ENCODE data around the gene FCMR.

Gene FCMR

DNA sequence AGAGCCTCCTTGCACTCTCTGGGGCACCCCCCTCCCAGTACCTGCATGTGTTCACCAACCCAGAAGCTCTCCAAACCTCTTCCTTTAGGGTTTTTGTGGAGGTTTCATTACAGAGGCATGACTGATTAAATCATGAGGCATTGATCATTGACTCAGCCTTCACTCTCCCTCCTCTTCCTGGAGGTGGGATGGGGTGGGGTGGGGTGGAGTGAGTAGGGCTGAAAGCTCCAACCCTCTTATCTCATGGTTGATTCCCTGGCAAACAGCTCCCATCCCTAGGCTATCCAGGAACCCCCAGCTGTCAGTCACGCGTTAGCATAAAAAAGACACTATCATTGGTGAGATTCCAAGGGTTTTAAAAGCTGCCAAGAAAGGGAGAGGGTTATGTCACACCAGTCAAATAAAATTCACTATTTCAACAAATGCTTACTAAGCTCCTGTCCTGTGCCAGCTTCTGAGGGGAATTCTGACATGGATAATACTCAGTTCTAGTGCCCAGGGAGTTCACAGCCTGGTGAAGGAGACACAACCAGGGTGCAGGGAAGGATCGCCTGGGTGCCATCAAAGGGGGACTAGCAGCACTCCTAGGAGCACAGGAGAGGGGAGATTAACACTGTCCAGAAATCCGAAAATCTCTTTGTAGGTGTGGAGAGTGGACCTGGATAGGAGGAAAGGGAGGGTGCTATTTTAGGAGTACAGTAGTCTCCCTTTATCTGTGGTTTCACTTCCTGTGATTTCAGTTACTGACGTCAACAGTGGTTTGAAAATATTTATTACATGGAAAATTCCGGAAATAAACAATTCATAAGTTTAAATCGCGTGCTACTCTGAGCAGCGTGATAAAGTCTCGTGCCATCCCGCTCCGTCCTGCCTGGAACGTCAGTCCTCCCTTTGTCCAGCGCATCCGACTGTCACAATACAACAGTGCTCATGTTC is 31.3 kb downstream of the FCMR start:
- Mint-ChIP-seq H3K4me1 (peaks cover 30% of the 10 kb centered on the region), H3K4me3 (no peak overlapping the region), H3K27ac (no peak overlapping the region), H3K9me3 (no peaks in the 10 kb centered on the region), H3K36me3 (no peaks in the 10 kb centered on the region), H3K27me3 (no peaks in the 10 kb centered on the region)
- no peak for ATAC-seq

DNA sequence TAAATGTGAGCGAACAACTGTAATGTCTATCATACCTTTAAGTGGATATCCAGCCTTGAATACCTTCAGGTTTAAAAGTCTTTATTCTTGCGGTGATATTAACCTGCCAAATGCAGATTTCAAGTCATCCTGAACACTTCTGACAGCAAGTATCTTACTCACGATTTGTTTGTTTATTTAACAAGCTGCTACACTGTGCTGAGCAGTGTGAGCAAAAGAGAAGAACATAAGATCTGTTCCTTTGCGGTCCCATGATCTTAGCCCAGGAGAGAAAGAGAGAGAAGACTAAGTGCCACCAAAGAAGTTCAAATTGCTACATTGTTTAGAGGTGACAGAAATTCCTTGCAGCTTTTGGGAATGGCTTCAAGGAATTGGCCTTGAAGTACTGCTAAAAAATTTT is 34.0 kb downstream of the FCMR start:
- no peak for ATAC-seq
- peaks cover under 1% of the 10 kb centered on the region for H3K9me3 Mint-ChIP-seq
- H3K27me3 Mint-ChIP-seq: no peaks in the 10 kb centered on the region
- no peaks in the 10 kb centered on the region for H3K36me3 Mint-ChIP-seq
- H3K27ac Mint-ChIP-seq: no peak overlapping the region
- H3K4me1 Mint-ChIP-seq: peaks cover 23% of the 10 kb centered on the region
- no peak overlapping the region for H3K4me3 Mint-ChIP-seq

DNA sequence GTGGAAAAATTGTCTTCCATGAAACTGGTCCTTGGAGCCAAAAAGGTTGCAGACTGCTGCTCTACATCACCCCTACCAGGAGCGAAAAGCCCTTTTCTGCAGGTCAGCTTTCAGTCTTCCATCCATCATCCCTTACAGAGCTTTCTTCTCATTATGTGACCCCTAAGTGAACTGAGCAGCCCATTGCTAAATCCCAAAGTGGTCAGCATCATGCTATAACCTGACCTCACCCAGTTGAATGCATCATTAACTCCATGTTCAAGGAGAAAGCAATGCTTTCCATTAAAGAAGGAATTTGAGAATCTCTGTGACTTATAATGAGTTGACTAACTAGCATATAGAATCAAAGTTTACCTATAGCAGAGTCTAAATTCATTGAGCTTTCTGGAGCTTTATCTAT is 34.9 kb downstream of the FCMR start:
- H3K4me3 Mint-ChIP-seq: no peak overlapping the region
- no peak overlapping the region for H3K27ac Mint-ChIP-seq
- peaks cover 4% of the 10 kb centered on the region for H3K9me3 Mint-ChIP-seq
- H3K27me3 Mint-ChIP-seq: no peaks in the 10 kb centered on the region
- peaks cover 22% of the 10 kb centered on the region for H3K4me1 Mint-ChIP-seq
- ATAC-seq: no peak
- H3K36me3 Mint-ChIP-seq: no peaks in the 10 kb centered on the region

DNA sequence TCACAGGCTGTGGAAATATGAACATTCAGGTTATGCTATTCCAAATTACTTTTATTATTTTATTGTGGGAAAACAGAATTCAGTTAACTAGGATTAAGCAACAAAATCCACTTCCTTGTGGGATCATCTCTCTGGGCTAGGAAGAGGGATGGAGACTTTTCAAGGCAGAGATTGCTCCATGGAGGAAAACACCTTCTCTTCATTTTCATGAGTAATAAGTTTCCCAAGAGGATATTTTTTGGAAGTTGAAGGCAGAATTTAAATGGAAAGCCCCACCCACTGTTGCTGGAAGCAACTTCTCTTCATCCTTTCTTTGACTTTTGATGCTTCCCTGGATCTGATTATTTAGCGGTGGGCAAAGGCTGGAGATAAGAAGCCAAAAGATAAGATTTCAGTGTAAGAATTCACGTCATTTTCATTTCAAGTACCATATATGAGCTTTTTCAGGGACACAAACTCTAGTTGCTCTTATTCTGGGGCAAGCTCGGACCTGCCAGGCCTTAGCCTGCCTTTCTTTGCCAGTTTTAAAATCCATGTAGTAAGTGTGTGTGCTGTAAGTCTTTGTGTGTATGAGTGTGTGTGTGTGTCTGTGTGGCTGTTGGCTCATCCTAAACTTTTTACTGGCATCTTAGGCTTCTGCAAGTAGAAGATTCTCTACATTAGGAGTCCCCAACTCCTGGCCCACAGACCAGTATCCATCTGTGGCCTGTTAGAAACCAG is 36.2 kb downstream of the FCMR start:
- Mint-ChIP-seq H3K36me3 (no peaks in the 10 kb centered on the region), H3K27me3 (no peaks in the 10 kb centered on the region), H3K9me3 (peaks cover 4% of the 10 kb centered on the region), H3K27ac (no peak overlapping the region), H3K4me1 (peaks cover 9% of the 10 kb centered on the region), H3K4me3 (no peak overlapping the region)
- no peak for ATAC-seq

DNA sequence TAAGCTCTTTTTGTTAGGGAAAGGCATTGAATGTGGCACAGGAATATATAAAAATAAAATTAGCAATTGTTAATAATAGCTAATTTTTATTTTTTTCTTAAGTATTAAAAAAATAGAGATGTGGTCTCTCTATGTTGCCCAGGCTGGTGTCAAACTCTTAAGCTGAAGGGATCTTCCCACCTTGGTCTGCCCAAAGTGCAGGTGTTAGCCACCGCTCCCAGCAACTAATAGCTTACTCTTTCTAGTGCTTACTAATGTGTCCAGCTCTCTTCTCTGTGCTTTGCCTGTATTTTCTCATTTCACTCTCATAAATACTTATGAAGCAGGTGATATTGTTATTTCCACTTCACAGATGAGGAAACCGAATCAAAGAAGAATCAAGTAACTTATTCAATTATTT is 37.9 kb downstream of the FCMR start:
- H3K27me3 Mint-ChIP-seq: no peaks in the 10 kb centered on the region

DNA sequence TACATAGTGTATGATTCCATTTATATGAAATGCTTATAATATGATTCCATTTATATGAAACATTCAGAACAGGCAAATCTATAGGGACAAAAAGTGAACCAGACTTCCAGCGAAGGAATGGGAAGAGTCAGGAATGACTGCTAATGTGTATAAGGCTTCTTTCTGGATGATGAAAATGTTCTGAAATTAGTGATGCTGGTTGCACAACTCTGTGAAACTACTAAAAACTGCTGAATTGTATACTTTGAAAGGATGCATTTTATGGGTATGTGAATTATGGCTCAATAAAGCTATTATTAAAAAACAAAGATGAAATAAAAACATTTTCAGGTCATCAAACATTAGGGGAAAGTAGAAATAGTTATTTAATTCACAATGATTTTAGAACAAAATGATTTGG is 38.6 kb downstream of the FCMR start:
- Mint-ChIP-seq H3K36me3 (peaks cover 6% of the 10 kb centered on the region), H3K4me3 (no peak overlapping the region), H3K27me3 (no peaks in the 10 kb centered on the region), H3K27ac (no peak overlapping the region), H3K4me1 (peaks cover 2% of the 10 kb centered on the region), H3K9me3 (peaks cover 13% of the 10 kb centered on the region)
- ATAC-seq: no peak

More for the DNA sequence above, 37.9 kb downstream of the FCMR start:
- Mint-ChIP-seq H3K4me3 (no peak overlapping the region), H3K36me3 (peaks cover 4% of the 10 kb centered on the region), H3K4me1 (peaks cover 5% of the 10 kb centered on the region), H3K27ac (no peak overlapping the region), H3K9me3 (peaks cover 8% of the 10 kb centered on the region)
- ATAC-seq: no peak

DNA sequence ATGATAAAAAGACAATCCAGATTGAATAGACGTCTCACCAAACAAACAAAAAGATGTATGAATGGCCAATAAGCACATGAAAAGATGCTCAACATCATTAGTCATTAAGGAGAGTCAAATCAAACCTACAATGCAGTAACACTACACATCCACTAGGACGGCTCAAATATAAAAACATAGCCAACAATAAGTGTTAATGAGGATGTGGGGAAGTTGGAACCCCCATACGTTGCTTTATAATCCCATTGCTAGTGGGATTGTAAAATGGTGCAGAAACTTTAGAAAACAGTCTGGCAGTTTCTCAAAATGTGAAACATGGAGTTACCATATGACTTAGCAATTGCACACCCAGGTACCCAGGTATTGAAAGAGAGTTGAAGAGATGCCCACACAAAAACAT is 39.2 kb downstream of the FCMR start:
- no peaks in the 10 kb centered on the region for H3K4me1 Mint-ChIP-seq
- H3K27me3 Mint-ChIP-seq: no peaks in the 10 kb centered on the region
- no peak for ATAC-seq
- H3K27ac Mint-ChIP-seq: no peak overlapping the region
- peaks cover 14% of the 10 kb centered on the region for H3K9me3 Mint-ChIP-seq
- H3K36me3 Mint-ChIP-seq: peaks cover 8% of the 10 kb centered on the region
- no peak overlapping the region for H3K4me3 Mint-ChIP-seq

DNA sequence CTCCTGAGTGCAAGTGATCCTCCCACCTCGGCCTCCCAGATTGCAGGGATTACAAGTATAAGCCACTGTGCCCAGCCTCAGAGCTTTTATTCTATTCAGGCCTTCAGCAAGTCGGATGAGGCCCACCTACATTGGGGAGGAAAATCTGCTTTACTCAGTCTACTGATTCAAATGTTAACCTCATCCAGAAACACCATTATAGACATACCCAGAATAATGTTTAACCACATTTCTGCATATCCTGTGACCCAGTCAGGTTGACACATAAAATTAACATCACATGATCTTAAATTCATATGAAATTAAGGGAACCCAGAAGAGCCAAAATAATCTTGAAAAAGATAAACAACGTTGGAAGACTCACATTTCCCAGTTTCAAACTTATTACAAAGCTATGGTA is 41.4 kb downstream of the FCMR start:
- Mint-ChIP-seq H3K4me3 (no peak overlapping the region), H3K9me3 (peaks cover 21% of the 10 kb centered on the region), H3K4me1 (no peaks in the 10 kb centered on the region), H3K27me3 (no peaks in the 10 kb centered on the region), H3K36me3 (peaks cover 24% of the 10 kb centered on the region), H3K27ac (no peak overlapping the region)
- no peak for ATAC-seq

DNA sequence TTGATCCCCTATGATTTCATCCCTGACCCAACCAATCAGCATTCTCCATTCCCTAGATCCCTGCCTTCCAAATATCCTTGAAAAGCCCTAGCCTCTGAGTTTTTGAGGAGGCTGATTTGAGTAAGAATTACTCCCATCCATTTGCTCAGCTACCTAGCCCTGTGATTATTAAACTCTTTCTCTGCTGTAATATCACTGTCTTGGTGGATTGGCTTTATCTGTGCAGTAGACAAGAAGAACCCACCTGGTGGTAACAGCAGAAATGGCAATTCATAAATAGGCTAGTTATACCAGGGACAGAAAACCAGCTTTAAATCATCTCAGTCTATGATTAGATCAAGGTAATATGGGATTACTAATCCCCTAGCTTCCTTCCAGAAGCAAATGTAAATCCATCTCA is 43.3 kb downstream of the FCMR start:
- ATAC-seq: no peak
- H3K9me3 Mint-ChIP-seq: peaks cover 23% of the 10 kb centered on the region
- H3K4me1 Mint-ChIP-seq: no peaks in the 10 kb centered on the region

DNA sequence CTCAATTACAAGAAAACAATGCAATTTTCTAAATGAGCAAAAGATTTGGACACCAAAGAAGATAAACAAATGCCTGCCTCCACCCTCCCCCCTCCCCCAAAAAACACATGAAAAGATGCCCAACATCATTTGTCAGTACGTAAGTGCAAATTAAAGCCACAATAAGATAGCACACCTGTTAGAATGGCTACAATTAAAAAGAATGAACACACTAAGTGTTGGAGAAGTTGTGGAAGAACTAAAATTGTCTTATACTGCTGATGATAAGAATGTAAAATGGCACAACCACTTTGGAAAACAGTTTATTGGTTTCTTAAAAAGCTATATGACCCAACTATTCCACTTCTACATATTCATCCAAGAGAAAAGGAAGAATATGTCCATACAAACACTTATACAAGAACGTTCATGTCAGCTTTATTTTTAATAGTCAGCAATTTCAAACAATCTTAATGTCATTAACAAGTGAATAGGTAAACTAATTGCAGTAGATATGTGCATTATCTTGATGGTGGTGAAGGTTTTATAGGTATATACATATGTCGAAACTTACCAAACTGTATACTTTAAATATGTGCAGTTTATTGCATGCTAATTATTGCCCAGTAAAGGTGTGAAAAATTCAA is 45.9 kb downstream of the FCMR start:
- no peaks in the 10 kb centered on the region for H3K27me3 Mint-ChIP-seq
- H3K27ac Mint-ChIP-seq: no peak overlapping the region
- H3K36me3 Mint-ChIP-seq: peaks cover 36% of the 10 kb centered on the region
- peaks cover 19% of the 10 kb centered on the region for H3K9me3 Mint-ChIP-seq
- H3K4me3 Mint-ChIP-seq: no peak overlapping the region
- no peak for ATAC-seq
- no peaks in the 10 kb centered on the region for H3K4me1 Mint-ChIP-seq

More for the DNA sequence above, 43.3 kb downstream of the FCMR start:
- Mint-ChIP-seq H3K36me3 (peaks cover 31% of the 10 kb centered on the region), H3K4me3 (no peak overlapping the region), H3K27ac (no peak overlapping the region), H3K27me3 (no peaks in the 10 kb centered on the region)

DNA sequence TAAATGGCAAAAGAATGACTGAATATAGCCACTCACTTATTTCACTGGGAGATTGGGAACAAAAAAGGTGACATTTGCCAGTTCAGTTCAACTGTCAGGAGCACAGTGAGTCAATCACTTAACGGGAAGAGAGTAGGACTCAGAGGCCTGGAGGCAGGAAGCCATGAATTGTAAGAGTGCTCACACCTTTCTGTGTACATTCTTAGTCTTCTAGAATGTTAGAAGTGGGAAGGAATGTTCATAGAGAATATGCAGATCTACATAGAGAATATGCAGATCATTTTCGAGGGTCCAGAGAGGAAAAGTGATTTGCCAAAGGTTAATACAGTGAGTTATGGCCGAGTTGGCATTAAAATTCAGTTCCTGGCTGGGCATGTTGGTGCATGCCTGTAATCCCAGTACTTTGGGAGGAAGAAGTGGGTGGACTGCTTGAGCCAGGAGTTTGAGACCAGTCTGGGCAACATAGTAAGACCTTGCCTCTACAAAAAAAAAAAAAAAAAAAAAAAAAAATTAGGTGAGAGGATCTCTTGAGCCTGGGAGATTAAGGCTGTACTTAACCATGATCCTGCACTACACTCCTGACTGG is 48.0 kb downstream of the FCMR start:
- Mint-ChIP-seq H3K4me1 (no peaks in the 10 kb centered on the region), H3K9me3 (peaks cover 15% of the 10 kb centered on the region), H3K4me3 (no peak overlapping the region), H3K36me3 (peaks cover 30% of the 10 kb centered on the region), H3K27me3 (no peaks in the 10 kb centered on the region), H3K27ac (no peak overlapping the region)
- ATAC-seq: no peak

DNA sequence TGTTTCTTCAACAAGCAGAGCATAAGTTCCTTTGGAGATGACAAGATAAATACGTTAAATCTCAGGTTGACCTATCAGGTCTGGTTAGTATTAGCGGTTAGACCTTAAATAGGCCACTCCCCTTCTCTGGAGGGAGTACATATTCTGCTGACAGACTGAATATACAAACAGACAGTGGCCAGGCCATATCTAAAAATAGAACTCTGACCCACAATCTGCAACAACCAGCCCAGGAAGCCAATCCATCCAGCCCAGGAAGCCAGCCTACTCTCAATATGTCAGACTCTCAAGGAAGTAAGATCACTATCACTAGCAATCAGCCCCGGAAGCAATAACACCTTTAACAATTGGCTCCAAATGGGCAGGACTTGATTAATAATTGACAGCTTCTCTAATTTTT is 49.6 kb downstream of the FCMR start:
- ATAC-seq: no peak
- H3K36me3 Mint-ChIP-seq: peaks cover 24% of the 10 kb centered on the region
- peaks cover 7% of the 10 kb centered on the region for H3K9me3 Mint-ChIP-seq
- no peak overlapping the region for H3K27ac Mint-ChIP-seq
- no peaks in the 10 kb centered on the region for H3K4me1 Mint-ChIP-seq
- no peak overlapping the region for H3K4me3 Mint-ChIP-seq
- H3K27me3 Mint-ChIP-seq: no peaks in the 10 kb centered on the region

DNA sequence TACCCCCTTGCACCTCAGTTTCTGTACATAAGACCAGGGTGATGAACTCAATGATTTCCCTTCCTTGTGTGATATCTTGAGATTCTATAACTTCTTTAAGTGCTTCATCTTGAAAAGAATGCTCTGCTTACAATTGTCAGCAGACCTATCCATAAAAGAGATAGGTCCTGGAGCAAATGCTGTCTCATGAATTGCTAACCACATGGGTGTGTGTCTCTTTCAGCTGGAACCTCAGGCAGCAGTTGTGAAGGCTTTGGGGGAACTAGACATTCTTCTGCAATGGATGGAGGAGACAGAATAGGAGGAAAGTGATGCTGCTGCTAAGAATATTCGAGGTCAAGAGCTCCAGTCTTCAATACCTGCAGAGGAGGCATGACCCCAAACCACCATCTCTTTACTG is 53.5 kb downstream of the FCMR start:
- ATAC-seq: no peak
- Mint-ChIP-seq H3K27ac (no peak overlapping the region), H3K4me3 (no peak overlapping the region), H3K9me3 (no peaks in the 10 kb centered on the region), H3K27me3 (no peaks in the 10 kb centered on the region), H3K36me3 (peaks cover 3% of the 10 kb centered on the region), H3K4me1 (peaks cover 9% of the 10 kb centered on the region)

DNA sequence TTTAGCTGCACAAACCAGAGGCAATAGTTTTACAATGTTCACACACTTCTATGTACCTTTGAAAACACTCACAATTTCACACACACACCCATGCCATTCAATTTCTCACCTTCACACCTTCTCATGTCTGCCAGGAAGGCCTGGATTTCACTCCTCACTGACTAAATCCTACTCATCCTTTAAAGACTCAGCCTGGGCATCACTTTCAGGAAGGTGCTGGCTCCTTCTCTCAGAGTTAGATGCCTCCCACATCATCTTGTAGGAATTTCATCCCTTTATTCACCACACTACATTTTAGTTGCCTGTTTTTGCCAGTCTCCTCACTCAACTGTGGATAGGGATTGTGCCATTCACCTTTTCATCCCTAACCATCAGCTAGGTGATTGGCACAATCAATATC is 54.0 kb downstream of the FCMR start:
- no peaks in the 10 kb centered on the region for H3K9me3 Mint-ChIP-seq
- H3K4me1 Mint-ChIP-seq: peaks cover 9% of the 10 kb centered on the region
- H3K36me3 Mint-ChIP-seq: no peaks in the 10 kb centered on the region
- H3K4me3 Mint-ChIP-seq: no peak overlapping the region
- H3K27ac Mint-ChIP-seq: no peak overlapping the region
- H3K27me3 Mint-ChIP-seq: no peaks in the 10 kb centered on the region
- ATAC-seq: no peak

DNA sequence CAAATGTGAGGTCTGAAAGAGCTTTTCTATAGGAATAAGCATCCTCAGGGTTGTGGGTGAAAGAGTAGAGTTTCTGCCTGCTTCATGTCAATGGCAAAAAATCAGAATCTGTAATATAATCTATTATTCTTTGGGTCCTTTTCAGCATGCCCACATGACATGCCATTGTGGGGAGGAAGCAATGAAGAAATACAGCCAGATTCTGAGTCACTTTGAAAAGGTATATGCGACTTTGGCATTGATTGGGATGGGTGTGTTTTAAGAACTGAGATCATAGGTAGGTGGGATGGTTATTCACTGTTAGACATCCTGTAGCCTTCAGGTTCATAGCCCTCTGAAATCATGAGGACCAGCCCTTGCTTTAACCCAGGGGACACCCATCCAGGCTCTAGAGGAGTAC is 54.5 kb downstream of the FCMR start:
- H3K9me3 Mint-ChIP-seq: no peaks in the 10 kb centered on the region
- H3K27me3 Mint-ChIP-seq: no peaks in the 10 kb centered on the region
- no peak overlapping the region for H3K4me3 Mint-ChIP-seq
- H3K36me3 Mint-ChIP-seq: no peaks in the 10 kb centered on the region
- ATAC-seq: no peak
- H3K4me1 Mint-ChIP-seq: peaks cover 9% of the 10 kb centered on the region
- no peak overlapping the region for H3K27ac Mint-ChIP-seq
